ENCODE results near the gene ACVR1C. TPM values are rescaled to one million over a fixed set of nuclear protein-coding genes. Genes with fewer than 3 reads are reported as not detected.
A peak's percentile ranks its signal among the peaks of the same experiment; 100 is the strongest.

Gene ACVR1C
- total and polyA plus RNA-seq, 2 of the 8 experiments (the other 6 are each of a cell fraction or from before 2014, with no cell fraction given): 0.21 to 0.52 TPM

DNA sequence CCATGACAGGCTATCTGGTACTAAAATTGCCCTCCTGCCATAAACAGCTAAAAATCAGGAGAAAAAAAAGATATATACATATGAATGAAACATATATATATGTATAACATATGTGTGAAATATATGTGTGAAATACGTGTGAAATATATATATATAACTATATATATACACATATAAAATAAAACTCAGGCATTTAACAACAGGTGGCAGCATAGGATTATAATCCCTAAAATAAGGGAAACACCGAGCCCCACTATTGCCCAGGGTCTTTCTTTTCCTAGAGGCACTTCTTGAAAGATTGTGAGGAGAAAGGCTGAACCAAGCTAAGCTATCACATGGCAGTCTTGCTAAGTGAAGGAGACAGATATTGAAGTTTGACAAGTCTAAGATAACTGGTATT lies 118.9 kb downstream of the ACVR1C start:
- H3K27ac ChIP-seq (ENCODE audit: low read depth, low read length): no peak overlapping the region
- no peak overlapping the region for H2AK5ac ChIP-seq (ENCODE audit: low read depth, low read length)
- H3K14ac ChIP-seq (ENCODE audit: insufficient read length): no peak overlapping the region
- DNase-seq (ENCODE audit: low read depth in 1 of 2, low spot score in 2 of 2): no peak
- H3K56ac ChIP-seq (replicated peaks; ENCODE audit: insufficient read length, low read depth, low read length): no peak overlapping the region
- H3K18ac ChIP-seq (ENCODE audit: extremely low read depth, low read length): no peak overlapping the region
- no peak overlapping the region for H2BK12ac ChIP-seq (ENCODE audit: low read depth, low read length)
- no peaks in the 10 kb centered on the region for H3K23me2 ChIP-seq (ENCODE audit: low read depth, low read length)
- no peak overlapping the region for H4K8ac ChIP-seq (ENCODE audit: extremely low read depth, insufficient read depth, low read length)
- 82% methylated on average over 2 of the region's 2 CpGs; no CpG with 5 or more reads in 1 of the 2 experiments for WGBS, 2 experiments (ENCODE audit: extremely low coverage in 1 of 2, insufficient coverage in 1 of 2, insufficient read length in 1 of 2, insufficient replicate concordance in 2 of 2, low coverage in 1 of 2, low lambda C conversion rate in 2 of 2, missing lambda C conversion rate in 1 of 2)
- no peak overlapping the region for H2AFZ ChIP-seq (ENCODE audit: low read length)
- no peaks in the 10 kb centered on the region for H3K27me3 ChIP-seq (replicated peaks in 1 of 4; ENCODE audit: control insufficient read depth in 3 of 4, extremely low read depth in 1 of 4, insufficient read depth in 3 of 4, low read length in 3 of 4)
- H3K23ac ChIP-seq (ENCODE audit: insufficient read length): no peak overlapping the region
- no peak overlapping the region for H4K91ac ChIP-seq (replicated peaks; ENCODE audit: insufficient read length, low read length)
- no peak overlapping the region for H2BK20ac ChIP-seq (ENCODE audit: low read length)
- no peaks in the 10 kb centered on the region for H3K36me3 ChIP-seq (ENCODE audit: control insufficient read depth in 2 of 4, insufficient read depth in 4 of 4, low read length in 3 of 4)
- no peak overlapping the region for H3K9ac ChIP-seq (replicated peaks in 1 of 4; ENCODE audit: extremely low read depth in 1 of 4, low read depth in 3 of 4, low read length in 3 of 4)
- no peak for FAIRE-seq
- no peak overlapping the region for H3K4ac ChIP-seq (replicated peaks; ENCODE audit: insufficient read length, low read depth, low read length)
- H4K5ac ChIP-seq (ENCODE audit: insufficient read length, low read depth, low read length): no peak overlapping the region
- CTCF ChIA-PET (ENCODE audit: partially characterized antibody): interaction anchor here (0.6 to 1.7 kb wide), 5 partner anchors 73 to 242 kb away, joined by 3 to 5 read pairs (median 3); no protein-coding TSS in a partner anchor
- no peaks in the 10 kb centered on the region for H3K79me1 ChIP-seq (ENCODE audit: low read depth, low read length)
- H4K20me1 ChIP-seq (replicated peaks in 1 of 2; ENCODE audit: control insufficient read depth in 1 of 2, insufficient read depth in 2 of 2, low read length in 2 of 2): no peaks in the 10 kb centered on the region
- POLR2A ChIA-PET (ENCODE audit: partially characterized antibody): no interaction called here
- H2BK15ac ChIP-seq (ENCODE audit: low read length): no peak overlapping the region
- H3K4me3 ChIP-seq (ENCODE audit: extremely low read depth in 1 of 4, insufficient read depth in 2 of 4, low read depth in 3 of 4, low read length in 4 of 4): no peak overlapping the region
- H3K79me2 ChIP-seq (ENCODE audit: control insufficient read depth in 1 of 2, insufficient read depth in 2 of 2, low read length in 2 of 2): no peaks in the 10 kb centered on the region
- H3K4me1 ChIP-seq (replicated peaks in 1 of 4; ENCODE audit: control insufficient read depth in 3 of 4, insufficient read depth in 4 of 4, low read length in 3 of 4): no peaks in the 10 kb centered on the region
- TF ChIP-seq RAD21 (IDR thresholded peaks at IDR 0.05 in 1 of 2, conservative IDR thresholded peaks at IDR 0.05 in 1 of 2; ENCODE audit: low read depth in 2 of 2, low read length in 2 of 2): peak; percentile 52 to 54
- no peak for TF ChIP-seq SIN3A (conservative IDR thresholded peaks at IDR 0.05 in 1 of 2, IDR thresholded peaks at IDR 0.05 in 1 of 2; ENCODE audit: low read depth in 1 of 2, low read length in 2 of 2)
- no peak for TF ChIP-seq JUN (IDR thresholded peaks at IDR 0.05; ENCODE audit: low read depth, low read length)
- no peak for TF ChIP-seq SUZ12 (IDR thresholded peaks at IDR 0.05; ENCODE audit: low read length)
- TF ChIP-seq TBP (IDR thresholded peaks at IDR 0.05; ENCODE audit: low read depth, low read length): no peak
- no peak for TF ChIP-seq NRF1 (IDR thresholded peaks at IDR 0.05; ENCODE audit: low read depth, low read length)
- no peaks in the 10 kb centered on the region for H3K9me3 ChIP-seq (ENCODE audit: insufficient read depth in 2 of 2, low read depth in 1 of 2, low read length in 1 of 2)
- H3K4me2 ChIP-seq (ENCODE audit: insufficient read depth in 1 of 2, low read depth in 2 of 2, low read length in 2 of 2): no peak overlapping the region
- no peak overlapping the region for H2BK120ac ChIP-seq (replicated peaks; ENCODE audit: low read depth, low read length)
- H2BK5ac ChIP-seq (ENCODE audit: low read depth, low read length): no peak overlapping the region

Measured in H1 (cell line).